ENCODE measurements around the gene PLXNA4.

GRCh38 chr7:132255115-132255797, 321.0 kb downstream of the PLXNA4 start:
- TF ChIP-seq CTCF (IDR thresholded peaks at IDR 0.05; ENCODE audit: low read depth, low read length, missing input control) (no peak), SP1 (IDR thresholded peaks at IDR 0.05) (no peak), HNF4G (IDR thresholded peaks at IDR 0.05) (no peak), ZBTB33 (IDR thresholded peaks at IDR 0.05) (no peak), YY1 (IDR thresholded peaks at IDR 0.05) (no peak)
